PC-3 (cell line): ENCODE measurements around the gene METRN. TPM values are rescaled to one million over a fixed set of nuclear protein-coding genes. Genes with fewer than 3 reads are reported as not detected.

Source experiments
- ATAC-seq: fragments of 200-7000 bp; cut with Tn5 transposase; 2 replicates; pipeline ENCODE4 v1.9.1; 2020; ENCODE audit warnings: mild to moderate bottlenecking, moderate library complexity
- BruUV-seq: library from RNA; stranded (reverse); fragments of 400-500 nt; replicated peaks from 2 replicates; lab custom pipeline; 2021; lab: Mats Ljungman, UMichigan
- CTCF ChIA-PET: fragments of 300-600 bp; sonication (Branson Sonifier 250); formaldehyde crosslinking; loops from one replicate; lab custom pipeline; 2022; ENCODE audit warnings: antibody characterized with exemption; lab: Charles Lee
- POLR2A ChIA-PET: fragments of 300-600 bp; sonication (Branson Sonifier 250); formaldehyde crosslinking; loops from one replicate; lab custom pipeline; 2022; ENCODE audit warnings: antibody characterized with exemption; ENCODE audit not compliant: unreplicated experiment; lab: Charles Lee
- DNase-seq: peaks from one replicate; pipeline ENCODE4 v3.0.0-alpha.2; 2015
- H2AFZ ChIP-seq: fragments of 300-600 bp; sonication (generic); 2 replicates; pipeline ENCODE4 v1.6.0; 2016; ENCODE audit warnings: antibody characterized with exemption, low read length
- H3F3A ChIP-seq: fragments of 300-600 bp; sonication (generic); one replicate; pipeline ENCODE4 v1.6.0; 2017; ENCODE audit warnings: antibody characterized with exemption, low read length, control low read depth, mild to moderate bottlenecking; ENCODE audit not compliant: unreplicated experiment
- H3K27ac ChIP-seq: fragments of 300-600 bp; sonication (generic); 2 replicates; pipeline ENCODE4 v1.5.1; 2016; ENCODE audit warnings: mild to moderate bottlenecking, low read length
- H3K27me3 ChIP-seq: fragments of 300-600 bp; sonication (generic); 2 replicates; pipeline ENCODE4 v1.6.1; 2016; ENCODE audit warnings: low read length, mixed read lengths
- H3K36me3 ChIP-seq: fragments of 300-600 bp; sonication (generic); 2 replicates; pipeline ENCODE4 v1.6.1; 2016; ENCODE audit warnings: low read depth, mixed run types, low read length, mixed read lengths
- H3K4me1 ChIP-seq: fragments of 300-600 bp; sonication (generic); 2 replicates; pipeline ENCODE4 v1.5.1; 2016; ENCODE audit warnings: low read length; ENCODE audit not compliant: insufficient read depth
- H3K4me2 ChIP-seq: fragments of 300-600 bp; sonication (generic); 2 replicates; pipeline ENCODE4 v1.6.0; 2016; ENCODE audit warnings: low read length
- H3K4me3 ChIP-seq: fragments of 300-600 bp; sonication (generic); 2 replicates; pipeline ENCODE4 v1.5.1; 2016; ENCODE audit warnings: mild to moderate bottlenecking, low read length, mixed read lengths
- H3K79me2 ChIP-seq: fragments of 300-600 bp; sonication (generic); 2 replicates; pipeline ENCODE4 v1.6.1; 2017; ENCODE audit warnings: low read length, mixed read lengths
- H3K9ac ChIP-seq: fragments of 300-600 bp; sonication (generic); 2 replicates; pipeline ENCODE4 v1.6.0; 2016; ENCODE audit warnings: mild to moderate bottlenecking, low read length
- H3K9me2 ChIP-seq: fragments of 300-600 bp; sonication (generic); replicated peaks from 2 replicates; pipeline ENCODE4 v1.6.1; 2016; ENCODE audit warnings: mixed run types, low read length, mixed read lengths
- H3K9me3 ChIP-seq: fragments of 300-600 bp; sonication (generic); 2 replicates; pipeline ENCODE4 v1.6.1; 2016; ENCODE audit warnings: low read length, mixed read lengths
- H4K20me1 ChIP-seq: fragments of 300-600 bp; sonication (generic); 2 replicates; pipeline ENCODE4 v1.6.1; 2016; ENCODE audit warnings: low read length, mixed read lengths
- EZH2 ChIP-seq: fragments of 300-600 bp; sonication (generic); IDR thresholded peaks from one replicate; pipeline ENCODE4 v1.6.1; 2017; ENCODE audit warnings: antibody characterized with exemption, mild to moderate bottlenecking, low read length; ENCODE audit not compliant: unreplicated experiment
- EZH2phosphoT487 ChIP-seq: fragments of 300-600 bp; sonication (generic); IDR thresholded peaks from 2 replicates; pipeline ENCODE4 v1.6.1; 2018; ENCODE audit warnings: mild to moderate bottlenecking, antibody characterized with exemption, low read length, borderline replicate concordance
- intact Hi-C: fragments of 100-400 bp; cut with micrococcal nuclease; formaldehyde crosslinking; loops from 2 replicates; pipeline ENCODE4 v1.9.0; 2023
- total RNA-seq: library from RNA; depleted of rRNA; stranded (reverse); fragments of >200 nt; gene quantifications from 2 replicates; pipeline ENCODE4 v1.2.3, GENCODE V29; 2014
- TF ChIP-seq, protein P1 (sequence below): fragments of 300-600 bp; sonication (generic); conservative IDR thresholded peaks from 2 replicates; pipeline ENCODE4 v1.5.1; 2017; ENCODE audit warnings: antibody characterized with exemption, low read depth, mild to moderate bottlenecking, low read length

The METRN gene
- total RNA-seq, 1 experiment from 2014 or later = 320 TPM

DNA sequence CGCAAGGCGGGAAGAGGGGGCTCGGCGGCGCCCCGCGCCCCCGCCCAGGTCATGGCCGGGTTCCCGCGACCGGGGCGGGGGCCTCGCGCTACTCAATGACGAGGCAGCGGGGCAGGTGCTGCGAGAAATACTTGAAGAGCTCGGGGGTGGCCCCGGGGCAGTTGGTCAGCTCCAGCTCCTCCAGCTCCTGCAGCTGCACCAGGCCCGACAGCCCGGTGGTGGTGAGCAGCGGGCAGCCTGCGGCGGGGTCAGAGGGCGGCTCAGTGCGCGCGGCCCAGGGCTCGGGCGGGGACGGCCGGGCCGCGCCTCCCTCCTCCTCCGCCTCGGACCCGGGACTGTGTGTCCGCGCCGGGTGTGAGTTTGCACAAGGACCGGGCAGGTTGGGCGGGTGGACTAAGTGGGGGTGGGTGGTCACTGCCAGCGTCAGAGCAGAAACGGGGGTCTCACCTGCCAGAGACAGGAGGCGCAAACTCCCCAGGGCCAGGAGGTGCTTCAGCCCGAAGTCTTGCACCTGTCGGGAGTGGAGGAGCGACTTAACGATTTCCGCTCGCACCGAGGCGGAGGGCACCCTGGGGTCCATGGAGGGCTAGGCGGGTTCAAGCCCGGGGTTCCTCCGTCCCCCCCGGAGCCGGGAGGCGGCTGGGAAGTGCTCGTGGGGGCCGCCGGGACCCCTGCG lies 20.6 kb upstream of the METRN start:
- Histone ChIP-seq H3K27me3 (no peaks in the 10 kb centered on the region), H3K36me3 (no peaks in the 10 kb centered on the region), H3K27ac (no peak overlapping the region), H3K4me1 (peaks cover 18% of the 10 kb centered on the region; the same call in 1 of the 2 replicates), H3K9me3 (no peaks in the 10 kb centered on the region), H3K4me2 (peak overlapping the region; percentile 88), H3K9me2 (no peaks in the 10 kb centered on the region), H3K79me2 (peaks cover 6% of the 10 kb centered on the region), H2AFZ (no peak overlapping the region), H3K4me3 (peak overlapping the region; percentile 65), H4K20me1 (no peaks in the 10 kb centered on the region), H3K9ac (no peak overlapping the region), H3F3A (peaks cover 4% of the 10 kb centered on the region)
- no peak for DNase-seq
- ATAC-seq = no peak
- CTCF ChIA-PET = no interaction called here
- intact Hi-C loops = no loop called here
- TF ChIP-seq EZH2phosphoT487 (no peak), EZH2 (no peak)
- TF ChIP-seq, protein P1, sequence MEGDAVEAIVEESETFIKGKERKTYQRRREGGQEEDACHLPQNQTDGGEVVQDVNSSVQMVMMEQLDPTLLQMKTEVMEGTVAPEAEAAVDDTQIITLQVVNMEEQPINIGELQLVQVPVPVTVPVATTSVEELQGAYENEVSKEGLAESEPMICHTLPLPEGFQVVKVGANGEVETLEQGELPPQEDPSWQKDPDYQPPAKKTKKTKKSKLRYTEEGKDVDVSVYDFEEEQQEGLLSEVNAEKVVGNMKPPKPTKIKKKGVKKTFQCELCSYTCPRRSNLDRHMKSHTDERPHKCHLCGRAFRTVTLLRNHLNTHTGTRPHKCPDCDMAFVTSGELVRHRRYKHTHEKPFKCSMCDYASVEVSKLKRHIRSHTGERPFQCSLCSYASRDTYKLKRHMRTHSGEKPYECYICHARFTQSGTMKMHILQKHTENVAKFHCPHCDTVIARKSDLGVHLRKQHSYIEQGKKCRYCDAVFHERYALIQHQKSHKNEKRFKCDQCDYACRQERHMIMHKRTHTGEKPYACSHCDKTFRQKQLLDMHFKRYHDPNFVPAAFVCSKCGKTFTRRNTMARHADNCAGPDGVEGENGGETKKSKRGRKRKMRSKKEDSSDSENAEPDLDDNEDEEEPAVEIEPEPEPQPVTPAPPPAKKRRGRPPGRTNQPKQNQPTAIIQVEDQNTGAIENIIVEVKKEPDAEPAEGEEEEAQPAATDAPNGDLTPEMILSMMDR = no peak
- POLR2A ChIA-PET = no interaction called here
- BruUV-seq = no TSS peak

DNA sequence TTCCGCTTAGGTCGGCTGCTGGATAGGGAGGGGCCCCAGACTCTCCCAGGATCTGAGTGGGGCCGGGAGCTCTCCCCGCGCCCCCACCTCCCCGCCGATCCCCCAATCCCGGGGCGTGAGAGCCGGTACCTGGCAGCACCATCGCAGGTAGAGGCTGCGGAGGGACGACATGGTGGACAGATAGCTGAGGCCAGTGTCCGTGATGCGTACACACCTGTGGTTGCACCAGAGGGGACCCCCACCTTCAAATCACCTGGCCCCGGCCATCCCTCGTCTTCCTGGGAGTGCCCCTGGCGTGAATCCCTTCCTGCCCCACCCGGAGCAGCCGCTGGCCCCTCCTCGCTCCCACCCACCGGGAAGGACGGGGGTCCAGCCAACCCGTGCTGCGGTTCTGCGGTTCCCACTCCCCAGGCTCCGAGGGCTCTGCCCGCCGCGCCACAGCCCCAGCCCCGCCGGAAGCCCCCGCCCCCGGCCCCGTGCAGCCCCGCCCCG lies 20.0 kb upstream of the METRN start:
- Histone ChIP-seq H3K27me3 (no peaks in the 10 kb centered on the region), H3K36me3 (no peaks in the 10 kb centered on the region), H3K4me3 (peak overlapping the region; percentile 65), H3K9me2 (no peaks in the 10 kb centered on the region), H3F3A (peaks cover 4% of the 10 kb centered on the region), H3K4me2 (peak overlapping the region; percentile 88), H3K9me3 (no peaks in the 10 kb centered on the region), H3K27ac (no peak overlapping the region), H3K4me1 (peaks cover 14% of the 10 kb centered on the region; the same call in 1 of the 2 replicates), H2AFZ (no peak overlapping the region), H3K79me2 (no peaks in the 10 kb centered on the region), H3K9ac (no peak overlapping the region), H4K20me1 (no peaks in the 10 kb centered on the region)
- intact Hi-C loops = no loop called here
- ATAC-seq (no peak; the same call in 1 of the 2 replicates), DNase-seq (no peak)
- POLR2A ChIA-PET = interaction anchor here (1.0 to 1.1 kb wide), 2 partner anchors 59 to 93 kb away, joined by 4 to 9 read pairs; partner anchors contain the start of genes CHTF18, METTL26 and RPUSD1
- CTCF ChIA-PET = no interaction called here
- BruUV-seq = no TSS peak
- TF ChIP-seq EZH2 (no peak), EZH2phosphoT487 (no peak)
- TF ChIP-seq, protein P1 = no peak
